Right forelimb (tissue), 1 donor: Measurements from ENCODE around the gene DEPDC5.

ENCODE experiments used
- DNase-seq: peaks from one replicate; pipeline ENCODE4 v3.0.0-alpha.2; 2018

Gene DEPDC5

DNA sequence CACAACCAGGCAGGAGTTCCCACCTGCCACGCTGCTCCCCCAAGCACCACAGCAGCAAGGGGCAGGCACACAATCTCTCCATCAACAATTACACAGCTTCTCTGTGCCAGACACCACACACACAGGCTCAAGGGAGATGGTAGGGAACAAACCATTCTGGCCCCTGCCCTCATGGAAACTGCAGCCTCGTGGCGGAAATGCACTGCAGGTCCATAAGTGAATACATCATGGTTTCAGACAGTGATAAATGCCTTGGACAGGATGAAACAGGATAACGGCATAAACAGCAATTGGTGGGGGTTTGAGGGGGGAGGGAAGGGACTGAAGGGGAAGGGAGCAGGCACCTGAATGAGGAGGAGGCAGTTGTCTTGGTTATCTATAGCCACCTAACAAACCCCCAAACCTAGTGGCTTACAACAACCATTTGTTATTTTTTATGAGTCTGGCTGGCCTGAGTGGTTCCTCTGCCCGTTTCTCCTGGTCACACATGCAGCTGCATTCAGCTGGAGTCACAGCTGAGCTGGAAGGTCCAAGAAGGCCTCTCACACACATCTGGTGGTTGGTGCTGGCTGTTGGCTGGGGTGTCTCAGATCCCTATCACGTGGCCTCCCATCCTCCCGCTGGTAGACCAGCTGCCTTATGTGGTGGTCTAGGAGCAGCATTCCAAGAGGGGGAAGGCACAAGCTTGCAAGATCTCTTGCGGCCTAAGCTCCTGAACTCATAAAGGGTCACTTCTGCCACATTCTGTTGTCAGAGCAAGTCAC, 175.5 kb downstream of the DEPDC5 start:
- DNase-seq: peak; percentile 69

DNA sequence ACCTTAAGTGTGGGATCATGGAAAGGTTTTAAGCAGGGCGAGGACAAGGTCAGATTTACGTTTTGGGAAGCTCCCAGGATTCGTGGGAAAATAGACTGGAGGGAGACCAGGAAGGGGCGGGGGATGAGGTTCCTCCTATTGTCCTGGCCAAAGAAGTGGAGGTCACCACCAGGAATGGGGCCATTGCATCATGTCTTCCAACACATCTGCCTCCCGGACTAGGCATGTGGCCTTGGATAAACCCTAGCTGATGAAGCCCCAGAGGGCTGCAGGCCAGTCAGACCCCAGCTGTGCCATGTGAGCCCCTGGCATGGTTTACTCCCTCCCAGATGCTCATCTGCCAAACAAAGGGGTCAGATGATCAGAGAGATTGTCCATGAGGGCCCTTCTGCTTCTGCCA, 179.0 kb downstream of the DEPDC5 start:
- no peak for DNase-seq

DNA sequence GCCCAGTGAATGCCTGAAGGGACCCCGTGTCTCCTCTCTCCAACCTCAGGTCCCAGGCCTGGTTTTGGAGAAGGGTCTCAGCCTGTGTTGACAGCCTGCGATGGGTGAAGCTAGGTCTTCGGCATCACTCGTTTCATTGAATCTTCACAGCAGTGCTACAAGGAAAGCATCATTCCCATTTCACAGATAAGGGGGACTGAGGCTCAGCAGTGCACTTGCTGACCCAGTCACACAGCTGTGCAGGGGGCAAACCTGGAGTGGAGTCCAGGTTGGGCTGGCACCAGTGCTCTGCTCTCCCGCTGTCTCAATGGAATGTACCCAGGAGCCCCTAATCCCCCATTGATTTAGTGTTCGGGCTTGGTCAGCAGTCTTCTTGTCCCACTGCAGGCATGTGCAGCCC, 179.6 kb downstream of the DEPDC5 start:
- no peak for DNase-seq

DNA sequence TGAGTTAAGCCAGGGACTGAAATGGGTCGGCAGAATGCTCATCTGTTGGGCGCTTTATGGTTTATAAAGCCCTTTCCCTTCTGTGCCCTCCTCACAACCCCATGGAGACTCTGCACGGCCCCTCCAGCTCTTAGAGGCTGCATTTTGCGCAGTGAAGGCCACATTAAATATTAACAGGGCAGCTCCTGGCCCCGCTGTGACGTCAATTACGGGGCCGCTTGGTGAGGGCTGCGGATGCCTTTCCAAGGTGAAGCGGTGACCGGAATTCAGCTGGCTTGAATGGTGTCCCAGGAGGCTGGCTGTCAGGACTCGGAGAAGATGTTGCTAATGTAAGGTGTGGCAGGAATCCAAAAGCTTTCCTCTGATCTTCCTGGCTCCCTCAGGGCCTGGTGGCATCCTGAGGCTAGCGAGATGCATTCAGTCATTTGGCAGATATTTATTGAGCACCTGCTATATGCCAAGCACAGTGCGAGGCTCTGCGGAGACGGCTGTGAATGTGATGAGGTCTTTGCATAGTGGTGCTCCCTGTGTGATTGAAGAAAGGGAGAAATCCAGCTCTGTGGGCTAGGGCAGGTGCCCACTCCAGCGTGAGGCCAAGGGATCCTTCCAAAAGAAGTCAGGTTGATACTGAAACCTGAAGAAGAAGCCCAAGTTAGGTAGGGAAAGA, 180.1 kb downstream of the DEPDC5 start:
- DNase-seq: no peak

DNA sequence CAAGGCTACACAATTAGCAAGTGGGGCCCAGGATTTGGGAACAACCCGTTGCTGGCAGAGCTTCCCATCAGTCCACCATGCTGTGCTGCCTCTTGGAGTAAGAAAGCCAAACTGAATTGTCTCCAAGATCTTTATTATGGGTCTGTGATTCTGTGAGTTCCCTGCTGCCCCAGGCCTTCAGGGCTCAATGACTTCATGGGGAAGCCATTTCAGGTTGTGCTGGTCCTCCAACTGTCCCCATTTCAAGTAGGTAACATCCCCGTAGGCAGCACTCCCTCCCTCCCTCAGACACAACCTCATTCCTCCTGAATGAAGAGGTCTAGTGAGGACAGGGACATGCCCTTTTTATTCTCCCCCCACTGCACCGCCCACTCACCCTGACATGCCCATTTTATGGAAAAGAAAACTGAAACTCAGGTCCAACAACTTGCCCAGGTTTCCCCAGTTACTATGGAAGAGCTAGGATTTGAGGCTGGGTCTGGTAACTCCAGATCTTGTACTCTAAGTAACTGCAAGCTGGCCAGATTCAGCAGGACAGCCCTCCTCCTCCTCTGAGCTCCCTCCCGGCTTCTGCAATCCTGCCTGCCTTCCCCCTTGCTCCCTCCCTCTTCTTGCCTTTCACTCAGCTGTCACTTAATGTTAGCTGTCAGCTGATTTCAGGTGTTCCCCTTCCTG, 182.3 kb downstream of the DEPDC5 start:
- no peak for DNase-seq

DNA sequence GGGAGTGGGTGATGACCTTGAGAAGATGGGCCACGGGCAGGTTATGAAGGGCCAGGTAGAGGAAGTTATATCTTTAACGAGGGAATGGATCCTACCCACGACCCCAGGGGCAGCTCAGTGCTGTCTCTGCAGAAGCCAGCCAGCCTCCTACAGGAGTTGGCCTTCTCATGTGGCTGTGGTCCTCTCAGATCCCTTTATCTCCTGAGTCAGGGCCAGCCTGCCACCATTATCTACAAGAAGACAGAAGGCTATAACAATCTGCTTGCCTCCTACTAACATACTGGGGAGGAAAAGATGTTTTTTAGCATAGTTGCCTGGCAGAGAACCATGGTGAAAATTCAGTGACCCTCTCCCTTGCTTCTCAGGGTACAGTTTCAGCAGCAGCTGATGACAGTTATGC, 183.5 kb downstream of the DEPDC5 start:
- no peak for DNase-seq

DNA sequence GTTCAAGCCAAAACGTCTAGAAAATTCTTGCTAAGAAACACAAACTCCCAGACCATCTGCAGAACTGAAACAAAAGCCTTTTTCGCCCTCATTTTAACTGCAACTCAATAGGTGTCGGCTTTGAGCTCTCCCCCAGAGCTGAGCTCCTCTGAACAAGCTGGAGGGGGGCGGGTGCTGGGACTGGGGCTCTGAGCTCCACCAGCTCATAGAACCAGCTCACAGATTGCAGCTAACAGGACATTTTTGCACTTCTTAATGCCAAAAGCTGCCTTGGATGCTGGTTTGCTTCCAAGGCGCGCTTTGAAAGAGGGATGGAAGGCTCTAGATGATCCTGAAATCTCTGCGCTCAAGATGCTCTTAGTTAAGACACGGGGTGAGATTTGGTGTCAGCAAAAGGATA, 184.5 kb downstream of the DEPDC5 start:
- no peak for DNase-seq

DNA sequence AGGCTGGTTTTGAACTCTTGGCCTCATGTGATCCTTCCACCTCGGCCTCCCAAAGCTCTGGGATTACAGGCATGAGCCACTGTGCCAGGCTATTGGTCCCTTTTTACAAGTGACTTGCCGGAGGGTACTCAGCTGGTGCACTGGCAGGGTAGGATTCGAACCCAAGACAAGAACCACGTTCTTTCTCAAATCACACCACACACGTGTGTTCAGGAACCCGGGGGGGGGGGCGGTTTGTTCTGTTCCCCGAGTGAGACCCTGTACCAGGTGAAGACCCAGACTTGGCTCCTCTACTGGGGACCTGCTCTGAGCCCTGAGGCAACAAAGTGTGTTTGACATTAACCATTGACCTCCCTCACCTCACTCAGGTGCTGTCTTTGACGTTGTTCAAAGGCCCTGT, 186.7 kb downstream of the DEPDC5 start:
- DNase-seq: no peak

DNA sequence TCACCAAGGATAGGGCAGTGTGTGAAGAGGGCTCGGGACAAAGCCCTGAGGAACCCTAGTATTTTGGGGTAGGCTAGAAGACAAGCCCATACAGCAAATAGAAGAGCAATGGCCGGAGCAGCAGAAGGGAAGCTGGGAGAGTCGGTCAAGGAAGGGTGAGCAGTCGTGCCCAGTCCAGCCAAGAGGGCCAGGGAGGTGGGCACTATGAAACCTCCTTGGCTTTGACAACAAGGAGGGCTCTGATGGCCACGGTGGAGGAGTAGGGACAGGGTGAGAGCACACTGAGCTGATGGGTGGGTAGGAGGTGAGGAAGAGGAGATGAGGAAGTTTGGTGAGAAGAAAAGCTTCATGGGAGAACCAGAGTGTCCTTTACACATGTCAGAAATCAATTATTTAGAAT, 188.3 kb downstream of the DEPDC5 start:
- no peak for DNase-seq

DNA sequence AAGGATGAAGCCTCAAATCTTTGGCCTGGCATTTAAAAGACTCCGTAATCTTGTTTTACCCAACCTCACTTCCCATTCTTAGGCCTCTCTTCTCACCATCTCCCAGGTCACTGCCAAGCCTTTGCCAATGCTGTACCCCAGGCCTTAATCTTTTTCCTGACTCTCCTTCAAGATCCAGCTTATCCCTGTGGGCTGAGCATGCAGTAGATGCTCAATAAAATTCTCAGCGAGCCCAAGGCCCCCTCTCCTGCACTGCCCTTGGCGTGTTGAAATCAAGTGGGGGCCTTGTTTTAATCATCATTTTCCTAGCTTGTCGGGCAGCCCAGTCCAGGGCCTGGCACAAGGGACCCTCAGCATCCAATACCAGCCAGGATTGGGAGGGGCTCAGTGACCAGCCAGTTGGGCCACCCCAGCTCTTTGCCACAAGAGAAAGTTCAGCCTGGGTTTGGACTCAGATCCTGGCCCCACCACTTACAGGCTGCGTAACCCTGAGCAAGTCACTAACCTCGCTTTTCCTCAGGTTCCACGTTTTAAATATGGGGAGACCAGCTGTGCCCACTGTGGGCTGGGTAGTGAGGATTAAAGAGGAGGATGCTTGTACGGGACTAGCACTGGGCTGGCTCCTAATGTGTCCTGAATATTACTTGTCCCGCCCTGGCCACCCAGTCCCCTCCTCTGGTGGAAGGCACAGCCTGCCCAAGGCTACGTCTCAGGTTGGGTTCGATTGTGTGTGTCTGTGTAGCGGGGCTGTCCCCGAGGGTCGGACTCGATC, 189.6 kb downstream of the DEPDC5 start:
- DNase-seq: no peak

DNA sequence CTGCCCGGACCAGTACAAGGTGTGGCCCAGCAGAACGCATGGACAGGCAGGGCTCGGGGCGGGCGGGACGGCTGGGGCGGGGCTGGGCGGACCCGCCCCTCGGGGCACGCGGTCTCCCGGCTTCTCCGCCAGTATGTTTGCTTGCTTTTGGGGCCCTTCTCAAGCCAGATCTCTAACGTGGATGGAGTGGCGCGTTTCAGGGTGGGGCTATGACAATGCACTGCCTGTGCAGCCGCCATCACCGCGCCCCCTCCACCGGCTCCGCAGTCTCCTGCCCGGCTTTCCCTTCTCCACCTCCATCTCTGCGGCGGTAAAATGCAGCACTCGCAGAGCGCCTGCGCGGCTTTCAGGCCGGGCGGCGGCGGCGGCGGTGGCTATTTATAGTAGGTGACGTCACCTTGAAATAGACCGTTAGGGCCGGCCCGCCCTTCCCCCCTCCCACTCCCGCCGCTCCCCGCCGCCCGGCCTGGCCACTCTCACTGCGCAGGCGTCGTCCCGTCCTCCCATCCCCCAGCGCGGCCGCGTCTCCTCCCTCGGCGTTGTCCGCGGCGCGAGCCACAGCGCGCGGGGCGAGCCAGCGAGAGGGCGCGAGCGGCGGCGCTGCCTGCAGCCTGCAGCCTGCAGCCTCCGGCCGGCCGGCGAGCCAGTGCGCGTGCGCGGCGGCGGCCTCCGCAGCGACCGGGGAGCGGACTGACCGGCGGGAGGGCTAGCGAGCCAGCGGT, 190.3 kb downstream of the DEPDC5 start, which contains the start of gene YWHAH:
TSS of gene YWHAH (plus strand) at position 558 of the 722 bp plus-strand sequence. CDS start 199 bp downstream, outside the sequence.
- DNase-seq: peak; percentile 99

DNA sequence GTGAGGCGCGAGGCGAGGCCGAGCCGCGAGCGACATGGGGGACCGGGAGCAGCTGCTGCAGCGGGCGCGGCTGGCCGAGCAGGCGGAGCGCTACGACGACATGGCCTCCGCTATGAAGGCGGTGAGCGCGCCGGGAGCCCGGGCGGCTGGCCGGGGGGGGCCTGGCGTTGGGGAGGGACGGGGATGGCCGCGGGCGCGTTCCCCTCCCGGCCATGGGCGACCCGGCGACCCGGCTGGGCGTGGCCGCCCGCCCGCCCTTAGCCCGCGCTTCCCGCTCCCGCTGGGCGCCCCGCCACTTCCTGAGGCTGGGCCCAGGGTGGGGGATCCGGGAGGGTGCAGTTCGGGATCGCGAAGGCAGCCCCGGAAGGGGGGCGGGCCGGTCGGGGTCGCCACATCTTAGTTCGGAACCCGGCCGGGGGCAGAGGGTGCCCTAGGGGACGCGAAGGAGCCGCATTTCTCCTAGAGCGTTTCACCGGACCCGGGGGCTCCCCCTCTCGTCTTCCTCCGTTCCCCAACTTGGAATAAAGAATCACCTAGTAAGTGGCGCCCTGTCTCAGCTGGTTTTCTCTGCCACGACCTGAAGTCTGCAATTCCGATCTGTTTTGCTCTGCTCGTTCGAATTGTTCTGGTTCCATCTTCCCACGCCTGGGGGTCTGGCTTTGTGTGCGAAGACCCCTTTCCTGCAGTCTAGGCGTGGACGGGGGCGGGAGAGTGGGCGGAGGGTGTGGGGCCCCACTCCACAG, 191.1 kb downstream of the DEPDC5 start:
- DNase-seq: peak; percentile 78

DNA sequence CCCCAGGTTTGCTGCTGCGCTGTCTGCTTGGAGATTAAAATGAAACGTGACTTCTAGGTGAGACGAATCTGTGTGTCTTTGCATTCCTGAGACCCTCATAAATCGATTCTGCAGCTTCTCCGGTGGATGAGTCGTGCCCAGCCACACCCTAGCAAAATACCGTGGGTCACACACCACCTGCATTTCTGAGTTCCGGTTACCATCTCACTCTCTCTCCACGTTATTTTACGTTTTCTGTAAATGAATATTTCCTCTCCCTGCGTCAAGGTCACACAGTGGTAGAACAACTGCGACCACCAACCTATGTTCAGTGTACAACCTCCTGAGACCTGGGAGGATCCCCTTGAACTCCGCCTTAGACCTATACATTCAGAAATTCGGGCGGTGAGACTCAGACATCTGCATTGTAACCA, 191.6 kb downstream of the DEPDC5 start:
- DNase-seq: no peak

DNA sequence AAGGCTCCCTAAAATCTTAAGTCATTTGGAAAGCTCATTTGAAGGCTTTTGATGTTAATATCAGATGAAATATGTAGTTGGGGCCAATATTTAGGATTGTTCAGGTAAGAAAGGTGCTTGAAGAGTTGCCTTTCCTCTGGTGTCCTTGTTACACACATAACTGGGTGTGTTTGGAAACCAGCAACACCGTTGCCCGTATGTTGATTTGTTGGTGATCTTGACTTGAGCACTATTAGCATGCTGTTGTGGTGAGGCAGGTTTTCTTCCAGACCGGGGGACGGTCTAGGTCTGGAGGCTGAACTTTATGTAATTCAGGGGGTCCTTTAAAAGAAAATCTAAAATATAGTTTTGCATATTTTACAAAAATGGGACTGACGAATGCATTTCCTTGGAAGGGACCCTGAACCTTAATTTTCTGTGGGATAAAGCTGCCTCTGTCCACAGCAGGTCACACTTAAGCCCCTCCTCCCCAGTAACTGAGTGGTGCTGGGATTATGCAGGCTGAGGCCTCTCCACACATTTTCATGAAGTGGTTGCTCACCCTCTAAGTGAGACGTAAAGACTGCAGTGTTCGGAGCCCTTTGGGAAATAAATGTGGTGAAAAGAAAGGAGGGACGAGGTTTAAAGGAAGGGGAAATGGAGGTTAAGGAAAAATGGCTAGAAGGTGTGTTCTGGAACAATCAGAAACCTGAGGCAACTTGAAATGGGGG, 192.3 kb downstream of the DEPDC5 start:
- DNase-seq: no peak

DNA sequence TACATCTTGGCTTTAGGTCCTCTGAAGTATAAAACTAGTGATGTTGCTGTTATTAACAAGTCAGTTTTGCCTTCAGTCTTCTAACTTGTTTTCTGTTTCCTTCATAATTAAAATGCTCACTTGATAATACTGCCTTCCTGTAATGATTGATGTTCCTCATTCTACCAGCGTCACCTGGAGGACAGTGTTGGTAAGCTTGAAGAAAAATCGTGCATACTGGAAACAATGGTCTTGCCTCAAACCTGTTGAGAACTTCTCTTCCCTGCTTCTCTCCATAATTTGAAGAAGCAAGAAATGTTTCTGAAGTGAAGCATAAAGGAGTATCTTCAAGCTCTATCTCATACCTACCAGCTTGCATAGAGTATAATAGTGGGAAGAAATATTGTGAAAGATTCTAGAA, 193.5 kb downstream of the DEPDC5 start:
- DNase-seq: no peak

DNA sequence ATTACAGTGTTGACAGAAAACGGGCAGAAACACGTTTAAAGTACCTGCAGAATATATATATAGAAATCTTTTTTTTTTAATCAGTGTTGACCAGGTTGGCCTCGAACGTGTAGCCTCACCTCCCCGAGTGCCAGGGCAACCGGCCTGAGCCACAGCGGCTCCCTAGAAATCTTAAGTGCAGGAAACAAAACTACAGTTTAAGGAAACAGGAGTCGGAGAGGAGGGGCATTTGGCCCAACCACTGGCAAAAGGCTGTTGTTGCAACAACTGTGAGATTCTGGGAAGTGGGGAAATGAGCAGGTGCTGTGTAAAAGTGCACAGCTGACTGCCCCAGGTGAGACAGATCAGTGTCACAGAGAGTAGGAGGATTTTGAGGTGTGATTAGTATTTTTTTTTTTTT, 194.2 kb downstream of the DEPDC5 start:
- no peak for DNase-seq

DNA sequence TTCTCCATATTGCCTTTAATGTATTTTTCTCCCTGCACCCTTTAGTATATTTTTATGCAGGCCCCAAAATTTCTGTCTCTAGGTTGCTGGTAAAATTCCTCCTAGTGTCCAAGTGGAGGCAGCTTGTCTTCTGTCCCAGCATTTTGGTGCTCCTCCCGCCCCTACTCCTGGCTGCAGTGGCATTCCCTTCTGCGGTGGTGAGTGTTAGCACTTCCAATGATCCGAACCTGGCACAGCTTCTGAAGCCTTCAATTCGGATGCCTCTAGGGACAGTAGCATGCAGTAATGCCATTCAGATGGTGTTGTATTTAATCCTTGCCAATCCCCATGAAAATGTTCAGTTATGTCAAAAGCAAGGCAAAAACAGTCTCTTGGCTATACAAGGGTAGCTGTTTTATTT, 196.4 kb downstream of the DEPDC5 start:
- DNase-seq: no peak

DNA sequence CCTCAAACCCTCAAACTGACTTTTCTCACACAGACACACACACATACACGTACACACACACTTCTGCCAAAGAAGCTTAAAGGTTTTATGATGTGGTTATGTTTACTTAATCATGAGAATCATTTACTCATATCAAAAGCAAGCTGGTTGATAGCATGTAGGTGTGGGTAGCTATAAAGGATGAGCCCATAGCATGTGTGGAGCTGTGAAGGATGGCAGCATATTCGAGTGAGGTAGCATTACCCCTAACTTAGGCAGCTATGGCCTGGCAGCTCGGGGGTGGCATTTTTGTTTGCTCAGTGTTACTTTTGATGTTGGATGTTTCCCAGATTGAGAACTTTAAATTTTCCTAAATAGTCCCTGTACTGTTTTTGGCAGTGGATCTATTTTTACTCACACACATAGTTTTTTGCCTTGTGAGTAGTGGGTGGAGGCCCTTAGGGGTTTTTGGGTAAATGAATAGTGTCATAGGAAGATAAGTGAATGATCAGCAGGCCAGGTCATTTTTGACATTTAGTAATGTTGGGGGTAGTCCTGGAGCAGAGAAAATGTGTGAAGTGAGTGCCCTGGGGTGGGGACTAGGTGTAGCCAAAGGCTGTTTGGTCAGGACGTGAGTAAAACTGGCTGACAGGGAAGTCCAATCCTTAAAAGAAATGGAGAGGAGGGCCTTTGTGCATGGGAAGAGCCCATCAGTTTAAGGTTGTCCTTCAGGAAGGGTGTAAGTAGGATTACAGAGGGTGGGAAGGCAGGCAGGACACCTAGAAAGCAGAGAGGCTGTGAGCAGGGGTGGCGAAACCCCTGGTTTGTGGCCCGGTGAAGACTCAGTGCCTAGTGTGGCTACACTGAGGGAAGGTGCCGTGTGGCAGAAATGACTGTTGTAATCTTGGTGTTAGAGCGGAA, 197.6 kb downstream of the DEPDC5 start:
- no peak for DNase-seq

DNA sequence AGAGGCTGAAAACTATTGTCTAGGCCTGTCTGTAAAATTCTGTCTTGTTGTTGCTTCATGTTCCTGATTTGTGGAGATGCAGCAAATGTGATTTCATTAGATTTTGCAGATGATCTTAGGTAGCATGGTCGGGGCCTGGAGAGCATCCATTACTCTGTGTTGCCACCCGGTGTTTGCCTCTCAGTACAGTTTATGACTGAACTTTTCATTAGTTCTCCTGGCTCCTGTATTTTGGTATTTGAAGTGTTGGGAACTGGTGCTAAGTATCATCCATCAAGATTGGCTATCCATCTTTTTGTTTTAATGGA, 198.2 kb downstream of the DEPDC5 start:
- DNase-seq: no peak

DNA sequence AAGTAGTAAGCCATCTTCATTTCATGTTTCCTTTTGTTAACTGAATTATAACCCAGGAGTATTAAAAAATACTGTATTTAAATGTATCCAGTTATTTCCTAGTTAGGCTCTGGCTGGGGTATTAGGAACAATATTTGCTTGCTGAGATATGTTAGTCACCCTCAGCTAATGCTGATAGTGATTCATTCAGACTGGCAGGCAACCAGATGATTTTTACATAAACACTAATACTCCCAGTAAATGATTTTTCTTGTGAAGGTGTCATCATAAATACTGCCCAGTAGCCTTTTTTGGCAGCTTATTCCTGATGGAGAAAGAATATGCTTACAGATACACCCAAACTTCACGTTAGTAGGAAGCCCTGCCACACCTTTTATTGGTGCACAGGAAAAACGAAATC, 198.7 kb downstream of the DEPDC5 start:
- no peak for DNase-seq
